Measurements from ENCODE around the gene BRMS1. TPM values are rescaled to one million over a fixed set of nuclear protein-coding genes. Genes with fewer than 3 reads are reported as not detected.

Gene BRMS1
- total RNA-seq, 2 donors from 2014 or later = 21.6 to 41.7 TPM

- H3K36me3 Mint-ChIP-seq (ENCODE audit: low read depth) = peaks cover 22% of the 10 kb centered on the region
- H3K4me1 Mint-ChIP-seq = peaks cover 17% of the 10 kb centered on the region
- peak; percentile 70 for ATAC-seq (replicated peaks)
- H3K27me3 Mint-ChIP-seq = no peaks in the 10 kb centered on the region
- H3K4me3 Mint-ChIP-seq = peak within 1 kb of the TSS; percentile 95
- H3K9me3 Mint-ChIP-seq = no peaks in the 10 kb centered on the region
- H3K27ac Mint-ChIP-seq = peak within 1 kb of the TSS; percentile 100
Observed at GRCh38 chr11:66347425-66348276, 2.7 kb upstream of the BRMS1 start, which contains the start of gene B4GAT1. Gene B4GAT1 (minus strand): TSS chr11:66347629. CDS start chr11:66347545, 84 bp downstream.

- H3K27ac Mint-ChIP-seq = peak overlapping the region; percentile 98
Observed at GRCh38 chr11:66346476-66347424, 1.8 kb upstream of the BRMS1 start.

GRCh38 chr11:66345316-66345649 is 379 bp upstream of the BRMS1 start:
- Mint-ChIP-seq H3K4me3 (peak overlapping the region; percentile 95), H3K36me3 (ENCODE audit: low read depth) (peaks cover 44% of the 10 kb centered on the region), H3K4me1 (peaks cover 17% of the 10 kb centered on the region), H3K27me3 (no peaks in the 10 kb centered on the region), H3K27ac (peak overlapping the region; percentile 98), H3K9me3 (no peaks in the 10 kb centered on the region)
- peak; percentile 12 for ATAC-seq (replicated peaks)

More at GRCh38 chr11:66346476-66347424, 1.8 kb upstream of the BRMS1 start:
- peak overlapping the region; percentile 95 for H3K4me3 Mint-ChIP-seq
- no peak for ATAC-seq (replicated peaks)
- H3K27me3 Mint-ChIP-seq = no peaks in the 10 kb centered on the region
- peaks cover 17% of the 10 kb centered on the region for H3K4me1 Mint-ChIP-seq
- no peaks in the 10 kb centered on the region for H3K9me3 Mint-ChIP-seq
- peaks cover 30% of the 10 kb centered on the region for H3K36me3 Mint-ChIP-seq (ENCODE audit: low read depth)

- no peak for ATAC-seq (replicated peaks)
- Mint-ChIP-seq H3K27me3 (no peaks in the 10 kb centered on the region), H3K27ac (peak overlapping the region; percentile 98), H3K4me3 (peak overlapping the region; percentile 95), H3K4me1 (peaks cover 17% of the 10 kb centered on the region), H3K9me3 (no peaks in the 10 kb centered on the region), H3K36me3 (ENCODE audit: low read depth) (peaks cover 57% of the 10 kb centered on the region)
Observed at GRCh38 chr11:66343176-66343575, 1.7 kb downstream of the BRMS1 start.

GRCh38 chr11:66341502-66342126 is 3.3 kb downstream of the BRMS1 start:
- H3K4me1 Mint-ChIP-seq = peaks cover 18% of the 10 kb centered on the region
- H3K36me3 Mint-ChIP-seq (ENCODE audit: low read depth) = peaks cover 62% of the 10 kb centered on the region

GRCh38 chr11:66340596-66341501 is 4.1 kb downstream of the BRMS1 start:
- no peak overlapping the region for H3K4me3 Mint-ChIP-seq
- H3K27me3 Mint-ChIP-seq = no peaks in the 10 kb centered on the region
- H3K36me3 Mint-ChIP-seq (ENCODE audit: low read depth) = peaks cover 67% of the 10 kb centered on the region
- H3K27ac Mint-ChIP-seq = no peak overlapping the region
- peaks cover 24% of the 10 kb centered on the region for H3K4me1 Mint-ChIP-seq
- ATAC-seq (replicated peaks) = no peak
- H3K9me3 Mint-ChIP-seq = no peaks in the 10 kb centered on the region

More at GRCh38 chr11:66341502-66342126, 3.3 kb downstream of the BRMS1 start:
- Mint-ChIP-seq H3K9me3 (no peaks in the 10 kb centered on the region), H3K4me3 (no peak overlapping the region), H3K27ac (no peak overlapping the region), H3K27me3 (no peaks in the 10 kb centered on the region)
- ATAC-seq (replicated peaks) = no peak

- Mint-ChIP-seq H3K4me3 (no peak overlapping the region), H3K27me3 (no peaks in the 10 kb centered on the region), H3K27ac (no peak overlapping the region), H3K4me1 (peaks cover 24% of the 10 kb centered on the region), H3K36me3 (ENCODE audit: low read depth) (peaks cover 63% of the 10 kb centered on the region), H3K9me3 (no peaks in the 10 kb centered on the region)
- ATAC-seq (replicated peaks) = no peak
Observed at GRCh38 chr11:66339686-66340483, 5.0 kb downstream of the BRMS1 start.

- Mint-ChIP-seq H3K4me3 (no peak overlapping the region), H3K4me1 (peaks cover 24% of the 10 kb centered on the region), H3K27ac (peak overlapping the region; percentile 75), H3K27me3 (no peaks in the 10 kb centered on the region), H3K36me3 (ENCODE audit: low read depth) (peaks cover 60% of the 10 kb centered on the region), H3K9me3 (no peaks in the 10 kb centered on the region)
- ATAC-seq (replicated peaks) = no peak
Observed at GRCh38 chr11:66339162-66339675, 5.7 kb downstream of the BRMS1 start.

- no peak for ATAC-seq (replicated peaks)
- Mint-ChIP-seq H3K27me3 (no peaks in the 10 kb centered on the region), H3K36me3 (ENCODE audit: low read depth) (peaks cover 60% of the 10 kb centered on the region), H3K27ac (peak overlapping the region; percentile 75), H3K4me3 (no peak overlapping the region), H3K4me1 (peaks cover 21% of the 10 kb centered on the region), H3K9me3 (no peaks in the 10 kb centered on the region)
Observed at GRCh38 chr11:66338276-66339161, 6.4 kb downstream of the BRMS1 start.

GRCh38 chr11:66337103-66337899 is 7.6 kb downstream of the BRMS1 start:
- no peaks in the 10 kb centered on the region for H3K27me3 Mint-ChIP-seq
- H3K27ac Mint-ChIP-seq = peak overlapping the region; percentile 92
- peaks cover 50% of the 10 kb centered on the region for H3K36me3 Mint-ChIP-seq (ENCODE audit: low read depth)
- H3K9me3 Mint-ChIP-seq = no peaks in the 10 kb centered on the region
- H3K4me3 Mint-ChIP-seq = peak overlapping the region; percentile 73
- peaks cover 12% of the 10 kb centered on the region for H3K4me1 Mint-ChIP-seq
- no peak for ATAC-seq (replicated peaks)

All from activated T-helper 17 cell treated with anti-CD3 and anti-CD28 coated beads, Interleukin-2, amount 50 U/mL, for 72 hours (primary cell).